ACHN (cell line): ENCODE measurements around the gene PLA2G4F.

ENCODE experiments used
- DNase-seq: peaks from one replicate; pipeline ENCODE4 v3.0.0-alpha.2; 2015
- in situ Hi-C: cut with HindIII; loops from 2 replicates; pipeline ENCODE4 v1.10.0; 2017; ENCODE audit warnings: low sequenced_read_pairs, low pct_ligation_motif_present, low pct_unique_long_range_greater_than_20kb

PLA2G4F gene

GRCh38 chr15:42151736-42152135 lies 4.7 kb downstream of the PLA2G4F start:
- in situ Hi-C loops = no loop called here
- no peak for DNase-seq

GRCh38 chr15:42151141-42151561 lies 5.3 kb downstream of the PLA2G4F start:
- in situ Hi-C loops = no loop called here
- DNase-seq = no peak

- DNase-seq = no peak
Observed at GRCh38 chr15:42150219-42150970, 6.0 kb downstream of the PLA2G4F start.

GRCh38 chr15:42149493-42150218 lies 6.8 kb downstream of the PLA2G4F start:
- in situ Hi-C loops = no loop called here

More at GRCh38 chr15:42150219-42150970, 6.0 kb downstream of the PLA2G4F start:
- in situ Hi-C loops = no loop called here

DNA sequence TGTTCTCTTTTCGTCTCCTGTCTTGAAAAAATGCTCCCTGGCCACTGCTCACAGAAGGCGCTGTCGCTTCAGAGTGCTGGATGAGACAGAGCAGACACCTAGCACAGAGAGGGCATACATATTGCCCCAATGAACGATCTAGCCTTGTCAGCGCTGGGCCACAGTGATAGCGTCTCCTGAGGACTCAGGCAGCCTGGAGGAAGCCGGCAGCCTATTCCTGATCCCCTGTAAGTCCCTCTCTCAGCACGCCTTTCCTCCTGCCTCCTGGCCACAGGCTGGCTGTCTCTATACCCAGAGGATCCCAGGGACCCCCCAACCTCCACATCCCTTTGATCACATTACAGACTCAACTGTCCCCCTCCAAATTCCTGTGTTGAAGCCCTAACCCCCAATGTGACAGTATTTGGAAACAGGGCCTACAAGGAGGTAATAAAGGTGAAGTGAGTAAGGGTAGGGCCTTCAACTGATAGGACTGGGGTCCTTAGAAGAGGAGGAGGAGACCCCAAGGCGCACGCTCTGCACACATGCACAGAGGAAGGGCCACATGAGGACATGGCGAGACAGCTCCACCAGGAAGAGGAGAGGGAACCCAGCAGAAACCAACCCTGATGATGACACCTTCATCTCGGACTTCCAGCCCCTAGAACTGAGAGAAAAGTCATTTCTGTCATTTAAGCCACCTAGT lies 7.5 kb downstream of the PLA2G4F start:
- in situ Hi-C loops = no loop called here
- no peak for DNase-seq

More at GRCh38 chr15:42149493-42150218, 6.8 kb downstream of the PLA2G4F start:
- no peak for DNase-seq

DNA sequence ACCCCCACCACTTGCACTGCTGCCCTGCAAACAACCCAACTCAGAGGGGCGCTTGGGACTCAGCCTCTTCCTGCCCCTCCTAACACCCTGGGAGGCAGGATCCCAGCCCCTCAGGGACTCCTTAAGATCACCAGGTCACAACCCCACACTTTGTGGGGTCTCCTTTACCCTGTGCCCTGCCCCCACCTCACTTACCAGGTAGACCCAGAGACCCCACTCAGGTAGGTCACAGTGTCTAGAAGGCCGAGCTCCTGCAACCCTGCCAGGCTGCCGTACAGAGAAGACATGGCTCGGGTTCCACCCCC lies 9.1 kb downstream of the PLA2G4F start:
- DNase-seq = no peak
- in situ Hi-C loops = no loop called here

- no peak for DNase-seq
- in situ Hi-C loops = no loop called here
Observed at GRCh38 chr15:42146551-42147430, 9.6 kb downstream of the PLA2G4F start.

DNA sequence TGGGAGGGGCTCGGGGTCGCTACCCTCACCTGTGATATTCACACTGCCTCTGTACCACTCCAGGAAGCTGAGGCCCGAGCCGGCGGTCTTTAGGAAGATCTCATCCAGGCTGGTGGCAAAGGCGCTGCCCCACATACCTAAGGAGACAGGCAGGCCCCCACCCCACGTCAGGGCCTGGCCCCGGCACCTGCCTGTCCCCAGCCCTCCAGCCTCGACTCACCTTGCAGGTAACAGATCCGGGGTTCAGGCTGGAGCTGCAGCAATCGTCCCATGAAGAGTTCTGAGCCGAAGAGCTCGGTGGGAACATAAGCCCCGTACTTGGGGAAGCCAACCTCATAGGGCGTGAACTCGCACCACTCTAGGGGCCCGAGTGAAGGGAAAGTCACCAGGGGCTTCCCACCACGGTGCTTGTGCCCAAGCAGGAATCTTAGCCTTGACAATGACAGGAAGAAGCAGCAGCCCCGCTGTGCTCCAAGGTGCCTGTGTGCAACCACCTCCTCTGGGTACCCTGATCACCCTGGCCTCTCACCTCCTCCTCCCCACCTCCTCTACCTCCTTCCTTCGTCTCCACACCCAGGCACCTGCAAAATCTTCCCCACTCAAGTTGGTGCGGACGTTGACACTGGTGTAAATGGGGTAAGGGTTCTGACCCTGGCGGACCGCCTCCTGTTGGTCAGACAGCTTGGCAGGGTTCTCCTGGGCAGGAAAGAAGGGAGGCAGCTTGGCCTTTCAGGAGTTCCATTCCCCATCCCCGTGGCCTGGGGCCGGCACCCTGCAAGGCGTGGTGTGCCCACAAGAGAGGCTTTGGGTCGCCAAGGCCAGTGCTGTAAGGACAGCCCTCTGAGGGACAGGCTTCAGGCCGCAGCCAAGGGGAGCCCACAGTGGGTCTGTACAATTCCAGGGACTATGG lies 10.6 kb downstream of the PLA2G4F start:
- in situ Hi-C loops = no loop called here
- no peak for DNase-seq

GRCh38 chr15:42144841-42145375 lies 11.5 kb downstream of the PLA2G4F start:
- DNase-seq = no peak
- in situ Hi-C loops = no loop called here

GRCh38 chr15:42143866-42144625 lies 12.4 kb downstream of the PLA2G4F start:
- in situ Hi-C loops = no loop called here
- no peak for DNase-seq

DNA sequence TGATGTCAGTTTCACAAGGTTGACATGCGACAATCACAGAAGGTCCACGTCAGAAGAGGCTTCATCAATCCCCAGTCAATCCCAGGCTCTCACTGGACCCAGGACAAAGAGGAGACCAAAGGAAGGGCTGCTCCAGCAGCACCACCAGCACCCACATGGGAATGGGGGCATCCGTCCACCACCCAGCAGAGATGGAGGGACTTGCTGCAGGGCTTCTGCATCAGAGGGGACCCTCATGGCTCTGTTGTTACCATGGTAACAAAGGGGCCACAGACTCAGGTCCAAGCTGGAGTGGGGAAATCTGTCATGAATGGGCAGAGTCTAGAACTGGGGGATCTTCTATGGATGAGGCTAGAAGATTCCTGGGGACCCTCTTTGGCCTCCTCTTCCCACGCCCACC lies 13.1 kb downstream of the PLA2G4F start:
- no peak for DNase-seq
- in situ Hi-C loops = no loop called here

DNA sequence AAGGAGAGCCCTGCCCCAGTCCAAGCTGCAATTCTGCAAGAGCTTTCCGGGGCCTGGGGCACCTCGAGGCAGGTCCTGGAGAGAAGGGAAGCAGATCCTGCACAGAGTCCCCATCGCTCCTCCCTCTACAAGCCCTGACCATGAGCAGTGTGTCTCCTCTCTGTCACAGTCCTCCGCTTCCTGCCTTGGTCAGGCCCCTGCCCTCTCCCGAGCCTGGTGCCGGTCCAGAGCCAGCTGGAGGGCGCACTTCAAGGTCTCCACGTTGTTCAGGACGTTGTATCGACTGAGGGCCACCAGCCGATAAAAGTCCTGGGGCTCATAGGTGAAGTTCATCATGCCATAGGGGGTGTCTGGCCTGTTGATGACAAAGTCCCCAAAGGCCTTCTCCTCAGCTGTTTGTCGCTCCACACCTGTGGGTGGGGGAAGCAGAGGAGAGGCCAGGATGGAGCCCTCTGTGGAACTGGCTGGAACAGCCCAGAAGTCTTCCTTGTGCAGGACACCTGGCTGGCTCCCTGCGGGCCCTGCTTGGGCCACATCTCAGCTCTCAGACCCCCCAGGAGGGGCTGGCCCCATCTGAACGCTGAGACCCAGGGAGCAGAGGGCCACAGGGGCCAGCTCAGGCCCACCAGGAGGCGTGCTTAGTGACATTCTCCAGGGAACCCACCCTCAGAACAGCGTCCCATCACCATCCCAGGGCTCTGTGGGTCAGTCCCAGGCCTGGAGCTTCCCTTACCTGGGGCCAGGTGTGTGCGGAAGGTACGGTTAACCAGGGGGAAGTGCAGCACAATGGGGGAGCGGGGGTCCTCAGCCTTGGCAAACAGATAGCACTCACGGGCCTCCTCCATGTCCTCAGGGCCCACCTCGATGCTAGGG lies 14.4 kb downstream of the PLA2G4F start:
- in situ Hi-C loops = no loop called here
- no peak for DNase-seq

DNA sequence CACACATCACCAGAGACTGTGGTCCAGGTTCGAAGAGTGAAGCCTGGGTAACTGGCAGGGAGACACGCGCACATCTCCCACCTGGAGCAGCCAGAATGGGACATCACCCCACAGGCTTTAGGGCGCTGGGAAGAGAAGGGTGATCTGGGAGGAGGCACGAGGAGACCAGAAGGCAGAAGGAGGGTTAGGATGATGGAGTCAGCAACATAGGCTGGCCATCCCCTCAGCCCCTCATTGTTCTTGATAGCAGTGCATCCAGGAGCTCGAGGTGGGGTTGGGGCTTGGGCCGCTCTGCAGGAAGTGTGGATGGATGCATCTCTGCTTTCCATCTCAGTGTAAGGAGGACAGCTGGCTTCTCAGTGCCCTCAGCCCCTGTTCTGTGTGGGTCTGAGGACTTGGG lies 15.2 kb downstream of the PLA2G4F start:
- no peak for DNase-seq

DNA sequence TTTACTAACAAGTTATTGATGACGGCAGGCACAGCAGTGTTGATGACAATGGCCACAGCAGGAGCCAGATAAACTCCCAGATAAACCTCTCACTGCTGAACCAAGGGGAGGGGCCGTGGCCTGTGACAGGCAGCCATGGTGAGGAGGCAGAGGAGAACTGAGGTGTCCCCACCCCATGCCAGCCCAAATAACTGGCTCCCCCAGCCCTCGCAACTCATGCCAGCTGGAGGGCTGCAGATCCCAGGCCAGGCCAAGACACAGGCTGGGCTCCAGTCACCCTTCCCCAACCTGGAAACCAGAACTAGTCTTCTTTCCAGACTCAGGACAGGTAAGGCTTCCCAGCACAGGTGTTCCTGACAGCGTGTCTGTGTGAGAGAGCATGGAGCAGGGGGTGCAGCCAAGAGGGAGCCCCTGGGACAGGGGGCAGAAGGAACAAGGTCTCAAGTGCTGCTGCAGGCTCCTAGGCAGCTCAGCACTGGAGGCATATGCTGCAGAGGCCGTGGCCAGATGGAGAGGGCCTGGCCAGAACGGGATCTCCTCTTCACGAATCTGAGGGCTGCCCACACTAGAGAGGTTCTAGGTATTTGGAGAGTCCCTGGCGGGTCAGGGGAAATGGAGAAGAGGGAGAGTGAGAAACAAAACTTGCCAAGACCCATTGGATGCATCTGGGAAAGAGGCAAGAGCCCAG lies 15.9 kb downstream of the PLA2G4F start:
- no peak for DNase-seq
- in situ Hi-C loops = no loop called here

More for the DNA sequence above, 15.2 kb downstream of the PLA2G4F start:
- in situ Hi-C loops = no loop called here

DNA sequence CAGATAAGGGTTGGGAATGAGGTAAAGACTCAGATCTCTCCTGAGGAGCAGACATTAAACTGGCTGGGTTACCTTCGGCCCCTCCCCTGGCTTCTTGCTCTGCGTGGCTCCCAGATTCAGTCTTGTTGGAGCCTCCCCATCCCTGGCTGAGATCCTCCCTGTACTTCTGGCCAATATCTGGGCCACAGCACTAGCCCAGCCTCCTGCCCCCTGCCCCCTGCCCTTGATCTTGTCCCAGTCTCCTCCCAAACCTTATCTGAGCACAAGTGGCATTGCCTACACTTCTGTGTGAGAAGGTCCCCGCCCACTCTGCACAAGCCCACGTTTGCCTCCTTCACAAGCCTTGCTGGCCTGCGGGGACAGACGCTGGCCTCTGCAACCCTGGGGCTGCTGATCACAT lies 16.8 kb downstream of the PLA2G4F start:
- in situ Hi-C loops = no loop called here

More for the DNA sequence above, 16.8 kb downstream of the PLA2G4F start:
- DNase-seq = no peak
